HG03095 (cell line): Measurements from ENCODE around the gene CFAP54.
A peak's percentile ranks its signal among the peaks of the same experiment; 100 is the strongest.
"Not testable (repeated sequence)": the region's sequence is repeated elsewhere in the genome, so short reads cannot be mapped to it uniquely, and the experiment has no call there.

Experiments
- ATAC-seq: cut with Tn5 transposase; IDR thresholded peaks from one replicate; pipeline ENCODE4 v1.9.1; 2021; ENCODE audit warnings: moderate library complexity; ENCODE audit not compliant: unreplicated experiment

Gene CFAP54

GRCh38 chr12:96510306-96510764, 21.0 kb downstream of the CFAP54 start:
- no peak for ATAC-seq

- ATAC-seq: no peak
Observed at GRCh38 chr12:96513166-96513565, 23.8 kb downstream of the CFAP54 start.

GRCh38 chr12:96513681-96514080, 24.3 kb downstream of the CFAP54 start:
- no peak for ATAC-seq

GRCh38 chr12:96514328-96514727, 25.0 kb downstream of the CFAP54 start:
- peak; percentile 61 for ATAC-seq

- peak; percentile 54 for ATAC-seq
Observed at GRCh38 chr12:96516472-96517430, 27.4 kb downstream of the CFAP54 start.

- ATAC-seq: no peak
Observed at GRCh38 chr12:96520767-96521166, 31.4 kb downstream of the CFAP54 start.

GRCh38 chr12:96521895-96522682, 32.7 kb downstream of the CFAP54 start:
- ATAC-seq: no peak

- no peak for ATAC-seq
Observed at GRCh38 chr12:96522690-96523089, 33.3 kb downstream of the CFAP54 start.

- no peak for ATAC-seq
Observed at GRCh38 chr12:96526110-96526509, 36.7 kb downstream of the CFAP54 start.

GRCh38 chr12:96529912-96530311, 40.5 kb downstream of the CFAP54 start:
- ATAC-seq: no peak

- no peak for ATAC-seq
Observed at GRCh38 chr12:96534339-96534738, 45.0 kb downstream of the CFAP54 start.

- no peak for ATAC-seq
Observed at GRCh38 chr12:96548384-96548783, 59.0 kb downstream of the CFAP54 start.

- no peak for ATAC-seq
Observed at GRCh38 chr12:96549341-96549740, 60.0 kb downstream of the CFAP54 start.

GRCh38 chr12:96570579-96570978, 81.2 kb downstream of the CFAP54 start:
- ATAC-seq: peak; percentile 21

GRCh38 chr12:96571101-96571862, 81.9 kb downstream of the CFAP54 start:
- peak; percentile 91 for ATAC-seq

GRCh38 chr12:96578526-96579125, 89.2 kb downstream of the CFAP54 start:
- peak; percentile 77 for ATAC-seq

GRCh38 chr12:96585977-96586376, 96.6 kb downstream of the CFAP54 start:
- ATAC-seq: no peak

- no peak for ATAC-seq
Observed at GRCh38 chr12:96587691-96588090, 98.3 kb downstream of the CFAP54 start.

GRCh38 chr12:96590970-96591369, 101.6 kb downstream of the CFAP54 start:
- ATAC-seq: no peak

- not testable (repeated sequence) for ATAC-seq
Observed at GRCh38 chr12:96604374-96604773, 115.0 kb downstream of the CFAP54 start.

- no peak for ATAC-seq
Observed at GRCh38 chr12:96605684-96606083, 116.3 kb downstream of the CFAP54 start.
